SK-N-SH (cell line): ENCODE data around the gene NRP2. TPM values are rescaled to one million over a fixed set of nuclear protein-coding genes. Genes with fewer than 3 reads are reported as not detected.

Experiments used
- CTCF ChIA-PET: fragments of 300-600, 350-600 bp; formaldehyde crosslinking; extraction: SDS; loops from one replicate; lab custom pipeline; 2021; lab: Yijun Ruan, JAX
- POLR2A ChIA-PET: fragments of 350-600 bp; sonication (Branson Sonifier 250); formaldehyde crosslinking; extraction: SDS; loops from one replicate; lab custom pipeline; 2020; ENCODE audit warnings: antibody characterized with exemption, inconsistent platforms; lab: Yijun Ruan, JAX
- DNase-seq: peaks from one replicate; pipeline ENCODE4 v3.0.0; 2012
- H2AFZ ChIP-seq: fragments of 200-600 bp; sonication (generic); 2 replicates; pipeline ENCODE4 v1.8.1; 2016; ENCODE audit warnings: antibody characterized with exemption, mild to moderate bottlenecking, low read depth
- H3F3A ChIP-seq: fragments of 200-600 bp; sonication (generic); replicated peaks from 2 replicates; pipeline ENCODE3; 2016; ENCODE audit warnings: antibody characterized with exemption, mild to moderate bottlenecking; ENCODE audit not compliant: insufficient read depth
- H3K27ac ChIP-seq, 2 experiments: fragments of 200-500 bp in 1 of 2; fragments of 200-600 bp in 1 of 2; sonication (Bioruptor generic) in 1 of 2; sonication (generic), shearing (Covaris generic) in 1 of 2; 2 replicates each; pipeline versions ENCODE4 v1.5.1 to v1.6.1; 2014 to 2016; ENCODE audit warnings: low read depth in 2 of 2, inconsistent platforms in 1 of 2, low read length in 1 of 2, mild to moderate bottlenecking in 1 of 2, mixed read lengths in 1 of 2
- H3K27me3 ChIP-seq: fragments of 200-600 bp; sonication (generic), shearing (Covaris generic); 2 replicates; pipeline ENCODE4 v1.6.1; 2016; ENCODE audit warnings: mixed run types; ENCODE audit not compliant: insufficient read depth
- H3K36me3 ChIP-seq, 2 experiments: fragments of 200-500 bp in 1 of 2; fragments of 200-600 bp in 1 of 2; sonication (Bioruptor generic) in 1 of 2; sonication (generic) in 1 of 2; replicated peaks in 1 of 2; 2 replicates each; pipeline versions ENCODE3 to v1.5.1; 2014 to 2016; ENCODE audit warnings: low read length in 1 of 2, mild to moderate bottlenecking in 1 of 2; ENCODE audit not compliant: insufficient read depth in 2 of 2, control insufficient read depth in 1 of 2
- H3K4me1 ChIP-seq, 2 experiments: fragments of 200-500 bp in 1 of 2; fragments of 200-600 bp in 1 of 2; sonication (Bioruptor generic) in 1 of 2; sonication (generic), shearing (Covaris generic) in 1 of 2; 2 replicates each; pipeline versions ENCODE4 v1.5.1 to v1.6.1; 2014 to 2016; ENCODE audit warnings: low read depth in 1 of 2, low read length in 1 of 2, mixed run types in 1 of 2; ENCODE audit not compliant: insufficient read depth in 2 of 2, control insufficient read depth in 1 of 2
- H3K4me2 ChIP-seq: fragments of 200-600 bp; sonication (generic), shearing (Covaris generic); 2 replicates; pipeline ENCODE4 v1.6.1; 2017; ENCODE audit warnings: mixed run types
- H3K4me3 ChIP-seq, 2 experiments: fragments of 200-500 bp in 1 of 2; fragments of 200-600 bp in 1 of 2; sonication (Bioruptor generic) in 1 of 2; sonication (generic), shearing (Covaris generic) in 1 of 2; 2 replicates each; pipeline versions ENCODE4 v1.5.1 to v1.8.1; 2014 to 2016; ENCODE audit warnings: low read depth in 2 of 2, inconsistent platforms in 1 of 2, low read length in 1 of 2, mild to moderate bottlenecking in 1 of 2, mixed read lengths in 1 of 2, moderate library complexity in 1 of 2
- H3K79me2 ChIP-seq: fragments of 200-600 bp; sonication (generic); 2 replicates; pipeline ENCODE4 v1.8.1; 2017; ENCODE audit warnings: mild to moderate bottlenecking; ENCODE audit not compliant: insufficient read depth
- H3K9ac ChIP-seq: fragments of 200-600 bp; sonication (generic); 2 replicates; pipeline ENCODE4 v1.6.1; 2017; ENCODE audit warnings: mixed run types
- H3K9me2 ChIP-seq: fragments of 200-600 bp; sonication (generic); 2 replicates; pipeline ENCODE4 v1.6.1; 2017; ENCODE audit warnings: mixed run types
- H3K9me3 ChIP-seq: fragments of 200-600 bp; sonication (generic); 2 replicates; pipeline ENCODE4 v1.6.1; 2017; ENCODE audit warnings: mixed run types, mild to moderate bottlenecking, moderate library complexity
- H4K20me1 ChIP-seq: fragments of 200-600 bp; sonication (generic); 2 replicates; pipeline ENCODE4 v1.6.1; 2017; ENCODE audit warnings: mild to moderate bottlenecking, mixed run types; ENCODE audit not compliant: insufficient read depth
- FOSL2 ChIP-seq: IDR thresholded peaks from 2 replicates; pipeline ENCODE4 v1.4.0; 2012; ENCODE audit warnings: low read depth, mild to moderate bottlenecking, moderate library complexity, borderline replicate concordance
- GABPA ChIP-seq: IDR thresholded peaks from 2 replicates; pipeline ENCODE4 v1.4.0; 2012; ENCODE audit warnings: low read depth, mild to moderate bottlenecking
- IRF3 ChIP-seq: fragments of 150-350 bp; IDR thresholded peaks from 2 replicates; pipeline ENCODE4 v1.6.1; 2016; ENCODE audit warnings: mild to moderate bottlenecking, low read depth, low read length
- JUND ChIP-seq: IDR thresholded peaks from 2 replicates; pipeline ENCODE4 v1.4.0; 2012
- MEF2A ChIP-seq: IDR thresholded peaks from 2 replicates; pipeline ENCODE4 v1.4.0; 2012; ENCODE audit warnings: low read depth, borderline replicate concordance
- NRF1 ChIP-seq: IDR thresholded peaks from 2 replicates; pipeline ENCODE4 v1.6.1; 2012; ENCODE audit warnings: low read depth, mild to moderate bottlenecking, low read length
- POLR2AphosphoS5 ChIP-seq: IDR thresholded peaks from 2 replicates; pipeline ENCODE4 v1.6.1; 2012; ENCODE audit warnings: low read depth, low read length
- RAD21 ChIP-seq: IDR thresholded peaks from 2 replicates; pipeline ENCODE4 v1.6.1; 2012; ENCODE audit warnings: mild to moderate bottlenecking, low read length
- RCOR1 ChIP-seq: fragments of 150-350 bp; IDR thresholded peaks from 2 replicates; pipeline ENCODE4 v1.6.1; 2017; ENCODE audit warnings: antibody characterized with exemption, low read length
- RFX5 ChIP-seq: IDR thresholded peaks from 2 replicates; pipeline ENCODE4 v1.6.1; 2012; ENCODE audit warnings: mild to moderate bottlenecking, improper control_type of control experiment, low read length
- TAF1 ChIP-seq: IDR thresholded peaks from 2 replicates; pipeline ENCODE4 v1.6.1; 2012; ENCODE audit warnings: low read depth, mild to moderate bottlenecking, low read length, moderate library complexity, borderline replicate concordance
- WGBS: methylation state at CpG from one replicate; pipeline ENCODE4 v1.1.6; 2017; ENCODE audit warnings: low lambda C conversion rate; 5-methylcytosine and 5-hydroxymethylcytosine counted together
- polyA plus RNA-seq, 3 experiments: library from polyadenylated mRNA; depleted of rRNA; stranded (reverse); fragments of >200 nt; gene quantifications; 2 replicates each; pipeline ENCODE4 v1.2.3, GENCODE V29; 2012
- TF ChIP-seq, protein P1 (sequence below): fragments of 200-600 bp; sonication (generic); IDR thresholded peaks from 2 replicates; pipeline ENCODE4 v1.6.1; 2017; ENCODE audit warnings: antibody characterized with exemption, mild to moderate bottlenecking, moderate library complexity
- TF ChIP-seq, protein P2 (sequence below): IDR thresholded peaks from 2 replicates; pipeline ENCODE4 v1.4.0; 2012; ENCODE audit warnings: low read depth, borderline replicate concordance
- TF ChIP-seq, protein P3 (sequence below): IDR thresholded peaks from 2 replicates; pipeline ENCODE4 v1.6.1; 2012; ENCODE audit warnings: mild to moderate bottlenecking, low read depth, low read length, moderate library complexity

The NRP2 gene
- polyA plus RNA-seq, 1 of the 3 experiments (the other 2 are of a cell fraction), result 68.8 TPM

DNA sequence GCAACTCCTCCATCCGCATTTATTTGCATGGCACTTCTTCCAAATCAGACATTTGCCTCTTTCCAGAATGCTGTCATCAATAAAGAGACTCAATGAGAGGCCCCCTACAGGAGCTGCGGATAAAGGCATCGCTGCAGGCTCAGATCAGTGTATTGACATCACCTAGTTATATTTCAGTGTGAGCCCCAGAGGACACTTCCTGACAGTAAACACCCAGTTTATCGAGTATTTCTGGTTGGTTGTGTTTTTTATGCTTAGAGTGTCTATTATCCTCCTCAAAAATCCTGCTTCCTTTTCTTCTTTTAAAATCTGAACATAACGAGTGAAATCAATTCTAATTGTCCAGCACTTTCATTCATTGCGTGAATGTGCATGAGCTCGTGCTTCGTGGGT is 38.8 kb downstream of the NRP2 start:
- ChIA-PET POLR2A (no interaction called here), CTCF (interaction anchor here (0.8 to 5.5 kb wide), 17 partner anchors 8 to 849 kb away, joined by 3 to 35 read pairs (median 4); no protein-coding TSS in a partner anchor)
- no peak overlapping the region for H3K9ac ChIP-seq
- no peaks in the 10 kb centered on the region for H3F3A ChIP-seq
- DNase-seq, result no peak
- H4K20me1 ChIP-seq, result no peaks in the 10 kb centered on the region
- H3K4me3 ChIP-seq, result no peak overlapping the region
- no peak overlapping the region for H2AFZ ChIP-seq
- no peaks in the 10 kb centered on the region for H3K9me2 ChIP-seq
- no peaks in the 10 kb centered on the region for H3K79me2 ChIP-seq
- H3K9me3 ChIP-seq, result no peaks in the 10 kb centered on the region
- H3K4me1 ChIP-seq, result peaks cover 3 to 10% of the 10 kb centered on the region in 2 experiments; a peak in 1 of 4 replicates
- 91% methylated on average over 6 of the region's 8 CpGs for WGBS
- H3K4me2 ChIP-seq, result no peak overlapping the region
- peaks cover 28 to 32% of the 10 kb centered on the region in 2 experiments for H3K36me3 ChIP-seq
- TF ChIP-seq, protein P1, sequence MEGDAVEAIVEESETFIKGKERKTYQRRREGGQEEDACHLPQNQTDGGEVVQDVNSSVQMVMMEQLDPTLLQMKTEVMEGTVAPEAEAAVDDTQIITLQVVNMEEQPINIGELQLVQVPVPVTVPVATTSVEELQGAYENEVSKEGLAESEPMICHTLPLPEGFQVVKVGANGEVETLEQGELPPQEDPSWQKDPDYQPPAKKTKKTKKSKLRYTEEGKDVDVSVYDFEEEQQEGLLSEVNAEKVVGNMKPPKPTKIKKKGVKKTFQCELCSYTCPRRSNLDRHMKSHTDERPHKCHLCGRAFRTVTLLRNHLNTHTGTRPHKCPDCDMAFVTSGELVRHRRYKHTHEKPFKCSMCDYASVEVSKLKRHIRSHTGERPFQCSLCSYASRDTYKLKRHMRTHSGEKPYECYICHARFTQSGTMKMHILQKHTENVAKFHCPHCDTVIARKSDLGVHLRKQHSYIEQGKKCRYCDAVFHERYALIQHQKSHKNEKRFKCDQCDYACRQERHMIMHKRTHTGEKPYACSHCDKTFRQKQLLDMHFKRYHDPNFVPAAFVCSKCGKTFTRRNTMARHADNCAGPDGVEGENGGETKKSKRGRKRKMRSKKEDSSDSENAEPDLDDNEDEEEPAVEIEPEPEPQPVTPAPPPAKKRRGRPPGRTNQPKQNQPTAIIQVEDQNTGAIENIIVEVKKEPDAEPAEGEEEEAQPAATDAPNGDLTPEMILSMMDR, result peak; percentile 52
- TF ChIP-seq RFX5, result no peak
- 0 out of 2 replicates have a peak, but pooled peaks have one; percentile 8 for TF ChIP-seq RAD21
- TF ChIP-seq, all 33 proteins: peak for 2
- Histone ChIP-seq H3K27me3 (no peaks in the 10 kb centered on the region), H3K27ac (no peak overlapping the region)

DNA sequence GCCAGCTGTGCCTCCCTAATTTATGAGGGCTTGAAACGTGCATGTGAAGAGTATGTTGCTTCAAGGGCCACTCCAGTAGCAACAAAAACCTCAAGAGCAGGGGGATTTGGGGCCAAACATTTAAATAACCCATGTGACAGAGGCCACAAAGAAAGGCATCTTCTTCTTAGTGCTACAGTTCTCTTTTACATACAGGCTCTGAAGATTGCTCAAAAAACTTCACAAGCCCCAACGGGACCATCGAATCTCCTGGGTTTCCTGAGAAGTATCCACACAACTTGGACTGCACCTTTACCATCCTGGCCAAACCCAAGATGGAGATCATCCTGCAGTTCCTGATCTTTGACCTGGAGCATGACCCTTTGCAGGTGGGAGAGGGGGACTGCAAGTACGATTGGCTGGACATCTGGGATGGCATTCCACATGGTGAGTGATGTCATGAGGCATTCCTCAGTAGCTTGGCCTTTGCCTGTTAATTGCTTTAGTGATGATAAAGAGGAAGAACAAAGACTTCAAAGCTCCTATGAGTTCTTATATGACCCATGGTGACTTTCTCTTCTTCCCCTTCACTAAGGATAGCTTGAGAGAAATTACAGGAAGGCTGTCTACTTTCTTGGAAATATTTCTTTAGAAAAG is 40.1 kb downstream of the NRP2 start:
- ChIA-PET CTCF (interaction anchor here (0.8 to 5.5 kb wide), 7 partner anchors 7 to 844 kb away, joined by 3 to 35 read pairs (median 15); no protein-coding TSS in a partner anchor), POLR2A (no interaction called here)
- no peak for DNase-seq
- H3K9me3 ChIP-seq, result no peaks in the 10 kb centered on the region
- H3K9ac ChIP-seq, result no peak overlapping the region
- no peak overlapping the region for H2AFZ ChIP-seq
- H3K4me3 ChIP-seq, result no peak overlapping the region
- no peaks in the 10 kb centered on the region for H3K27me3 ChIP-seq
- H3K9me2 ChIP-seq, result no peaks in the 10 kb centered on the region
- H3K79me2 ChIP-seq, result no peaks in the 10 kb centered on the region
- H3K36me3 ChIP-seq, result peaks cover 28 to 43% of the 10 kb centered on the region in 2 experiments
- H4K20me1 ChIP-seq, result no peaks in the 10 kb centered on the region
- no peaks in the 10 kb centered on the region for H3F3A ChIP-seq
- peaks cover 3 to 8% of the 10 kb centered on the region in 2 experiments; a peak in 1 of 4 replicates for H3K4me1 ChIP-seq
- 79% methylated on average over 4 of the region's 4 CpGs for WGBS
- H3K27ac ChIP-seq, result no peak overlapping the region
- no peak overlapping the region for H3K4me2 ChIP-seq
- TF ChIP-seq, protein P2, sequence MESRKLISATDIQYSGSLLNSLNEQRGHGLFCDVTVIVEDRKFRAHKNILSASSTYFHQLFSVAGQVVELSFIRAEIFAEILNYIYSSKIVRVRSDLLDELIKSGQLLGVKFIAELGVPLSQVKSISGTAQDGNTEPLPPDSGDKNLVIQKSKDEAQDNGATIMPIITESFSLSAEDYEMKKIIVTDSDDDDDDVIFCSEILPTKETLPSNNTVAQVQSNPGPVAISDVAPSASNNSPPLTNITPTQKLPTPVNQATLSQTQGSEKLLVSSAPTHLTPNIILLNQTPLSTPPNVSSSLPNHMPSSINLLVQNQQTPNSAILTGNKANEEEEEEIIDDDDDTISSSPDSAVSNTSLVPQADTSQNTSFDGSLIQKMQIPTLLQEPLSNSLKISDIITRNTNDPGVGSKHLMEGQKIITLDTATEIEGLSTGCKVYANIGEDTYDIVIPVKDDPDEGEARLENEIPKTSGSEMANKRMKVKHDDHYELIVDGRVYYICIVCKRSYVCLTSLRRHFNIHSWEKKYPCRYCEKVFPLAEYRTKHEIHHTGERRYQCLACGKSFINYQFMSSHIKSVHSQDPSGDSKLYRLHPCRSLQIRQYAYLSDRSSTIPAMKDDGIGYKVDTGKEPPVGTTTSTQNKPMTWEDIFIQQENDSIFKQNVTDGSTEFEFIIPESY, result no peak
- TF ChIP-seq FOSL2 (no peak), NRF1 (no peak), RFX5 (no peak), RCOR1 (no peak), GABPA (no peak), MEF2A (no peak), JUND (no peak), TAF1 (no peak), POLR2AphosphoS5 (no peak), IRF3 (no peak)
- TF ChIP-seq, protein P1, result no peak
- TF ChIP-seq, protein P3, sequence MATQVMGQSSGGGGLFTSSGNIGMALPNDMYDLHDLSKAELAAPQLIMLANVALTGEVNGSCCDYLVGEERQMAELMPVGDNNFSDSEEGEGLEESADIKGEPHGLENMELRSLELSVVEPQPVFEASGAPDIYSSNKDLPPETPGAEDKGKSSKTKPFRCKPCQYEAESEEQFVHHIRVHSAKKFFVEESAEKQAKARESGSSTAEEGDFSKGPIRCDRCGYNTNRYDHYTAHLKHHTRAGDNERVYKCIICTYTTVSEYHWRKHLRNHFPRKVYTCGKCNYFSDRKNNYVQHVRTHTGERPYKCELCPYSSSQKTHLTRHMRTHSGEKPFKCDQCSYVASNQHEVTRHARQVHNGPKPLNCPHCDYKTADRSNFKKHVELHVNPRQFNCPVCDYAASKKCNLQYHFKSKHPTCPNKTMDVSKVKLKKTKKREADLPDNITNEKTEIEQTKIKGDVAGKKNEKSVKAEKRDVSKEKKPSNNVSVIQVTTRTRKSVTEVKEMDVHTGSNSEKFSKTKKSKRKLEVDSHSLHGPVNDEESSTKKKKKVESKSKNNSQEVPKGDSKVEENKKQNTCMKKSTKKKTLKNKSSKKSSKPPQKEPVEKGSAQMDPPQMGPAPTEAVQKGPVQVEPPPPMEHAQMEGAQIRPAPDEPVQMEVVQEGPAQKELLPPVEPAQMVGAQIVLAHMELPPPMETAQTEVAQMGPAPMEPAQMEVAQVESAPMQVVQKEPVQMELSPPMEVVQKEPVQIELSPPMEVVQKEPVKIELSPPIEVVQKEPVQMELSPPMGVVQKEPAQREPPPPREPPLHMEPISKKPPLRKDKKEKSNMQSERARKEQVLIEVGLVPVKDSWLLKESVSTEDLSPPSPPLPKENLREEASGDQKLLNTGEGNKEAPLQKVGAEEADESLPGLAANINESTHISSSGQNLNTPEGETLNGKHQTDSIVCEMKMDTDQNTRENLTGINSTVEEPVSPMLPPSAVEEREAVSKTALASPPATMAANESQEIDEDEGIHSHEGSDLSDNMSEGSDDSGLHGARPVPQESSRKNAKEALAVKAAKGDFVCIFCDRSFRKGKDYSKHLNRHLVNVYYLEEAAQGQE, result no peak
